Spleen (tissue), 7 donors: Measurements from ENCODE around the gene PRKCG.

ENCODE experiments used
- POLR2A ChIP-seq, 3 donors: fragments of 450-650 bp; IDR thresholded peaks; one replicate each; pipeline ENCODE4 v1.5.1; 2017; ENCODE audit warnings: antibody characterized with exemption in 3 of 3, mild to moderate bottlenecking in 1 of 3
- POLR2AphosphoS5 ChIP-seq, 3 donors: sonication (generic); formaldehyde crosslinking; IDR thresholded peaks; one replicate each; pipeline ENCODE4 v1.5.1; 2017; ENCODE audit warnings: antibody characterized with exemption in 3 of 3
- TF ChIP-seq, protein P1 (sequence below), 11 experiments: fragments of 200-600 bp in 7 of 11; fragments of 450-650 bp in 4 of 11; sonication (generic) in 4 of 11; IDR thresholded peaks in 8 of 11; conservative IDR thresholded peaks in 3 of 11; 1 replicate in 7 of 11; 2 replicates in 4 of 11; pipeline versions ENCODE4 v1.4.0 to v1.8.0; 2016 to 2021; ENCODE audit warnings: antibody characterized with exemption in 11 of 11, inconsistent platforms in 4 of 11, mild to moderate bottlenecking in 1 of 11
- donor health status: DM: no; HTN: no; CAD: no; lungs with moderate emphysema.
- donor health status: DM: no; HTN: no; CAD: no.
- donor health status: DM: no; HTN: no; CAD: no.

GRCh38 chr19:53916004-53916403 lies 34.0 kb downstream of the PRKCG start:
- TF ChIP-seq, protein P1, sequence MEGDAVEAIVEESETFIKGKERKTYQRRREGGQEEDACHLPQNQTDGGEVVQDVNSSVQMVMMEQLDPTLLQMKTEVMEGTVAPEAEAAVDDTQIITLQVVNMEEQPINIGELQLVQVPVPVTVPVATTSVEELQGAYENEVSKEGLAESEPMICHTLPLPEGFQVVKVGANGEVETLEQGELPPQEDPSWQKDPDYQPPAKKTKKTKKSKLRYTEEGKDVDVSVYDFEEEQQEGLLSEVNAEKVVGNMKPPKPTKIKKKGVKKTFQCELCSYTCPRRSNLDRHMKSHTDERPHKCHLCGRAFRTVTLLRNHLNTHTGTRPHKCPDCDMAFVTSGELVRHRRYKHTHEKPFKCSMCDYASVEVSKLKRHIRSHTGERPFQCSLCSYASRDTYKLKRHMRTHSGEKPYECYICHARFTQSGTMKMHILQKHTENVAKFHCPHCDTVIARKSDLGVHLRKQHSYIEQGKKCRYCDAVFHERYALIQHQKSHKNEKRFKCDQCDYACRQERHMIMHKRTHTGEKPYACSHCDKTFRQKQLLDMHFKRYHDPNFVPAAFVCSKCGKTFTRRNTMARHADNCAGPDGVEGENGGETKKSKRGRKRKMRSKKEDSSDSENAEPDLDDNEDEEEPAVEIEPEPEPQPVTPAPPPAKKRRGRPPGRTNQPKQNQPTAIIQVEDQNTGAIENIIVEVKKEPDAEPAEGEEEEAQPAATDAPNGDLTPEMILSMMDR (IDR thresholded peaks at IDR 0.05 in 8 of 11, conservative IDR thresholded peaks at IDR 0.05 in 3 of 11): no peak
- TF ChIP-seq POLR2AphosphoS5 (IDR thresholded peaks at IDR 0.05) (no peak), POLR2A (IDR thresholded peaks at IDR 0.05) (no peak)
